Fibroblast of villous mesenchyme (primary cell): Measurements from ENCODE around the gene SCUBE2. TPM values are rescaled to one million over a fixed set of nuclear protein-coding genes. Genes with fewer than 3 reads are reported as not detected.

Source experiments
- DNase-seq: peaks from one replicate; pipeline ENCODE4 v3.0.0-alpha.2; 2010; ENCODE audit warnings: low read depth
- H3K4me3 ChIP-seq: 2 replicates; pipeline ENCODE4 v1.5.1; 2011; ENCODE audit warnings: low read depth, mild to moderate bottlenecking, low read length
- CTCF ChIP-seq: IDR thresholded peaks from 2 replicates; pipeline ENCODE4 v1.5.1; 2012; ENCODE audit warnings: low read depth, mild to moderate bottlenecking, low read length; ENCODE audit not compliant: insufficient read depth
- total RNA-seq: library from RNA; depleted of rRNA; stranded (reverse); fragments of >200 nt; gene quantifications from 2 replicates; pipeline ENCODE4 v1.2.3, GENCODE V29; 2012

The SCUBE2 gene
- total RNA-seq, 1 donor, result 1.3 TPM

GRCh38 chr11:9049959-9050358, 41.4 kb downstream of the SCUBE2 start:
- no peak overlapping the region for H3K4me3 ChIP-seq
- no peak for DNase-seq

GRCh38 chr11:9047964-9048523, 43.4 kb downstream of the SCUBE2 start:
- no peak overlapping the region for H3K4me3 ChIP-seq
- peak; percentile 92 for DNase-seq
- no peak for TF ChIP-seq CTCF

More at GRCh38 chr11:9049959-9050358, 41.4 kb downstream of the SCUBE2 start:
- no peak for TF ChIP-seq CTCF

- peak; percentile 11 for DNase-seq
- TF ChIP-seq CTCF, result no peak
- H3K4me3 ChIP-seq, result no peak overlapping the region
Measured at GRCh38 chr11:9046481-9046880, 44.9 kb downstream of the SCUBE2 start.

- H3K4me3 ChIP-seq, result no peak overlapping the region
- no peak for DNase-seq
Measured at GRCh38 chr11:9042488-9042887, 48.9 kb downstream of the SCUBE2 start.

GRCh38 chr11:9041747-9042146, 49.7 kb downstream of the SCUBE2 start:
- no peak for DNase-seq
- no peak for TF ChIP-seq CTCF
- H3K4me3 ChIP-seq, result no peak overlapping the region

More at GRCh38 chr11:9042488-9042887, 48.9 kb downstream of the SCUBE2 start:
- TF ChIP-seq CTCF, result no peak

GRCh38 chr11:9040410-9040809, 51.0 kb downstream of the SCUBE2 start:
- TF ChIP-seq CTCF, result no peak
- H3K4me3 ChIP-seq, result no peak overlapping the region
- DNase-seq, result no peak

GRCh38 chr11:9039863-9040262, 51.5 kb downstream of the SCUBE2 start:
- DNase-seq, result no peak
- no peak overlapping the region for H3K4me3 ChIP-seq
- TF ChIP-seq CTCF, result no peak
